GM23248 (cell line): ENCODE data around the gene WNT16. TPM values are rescaled to one million over a fixed set of nuclear protein-coding genes. Genes with fewer than 3 reads are reported as not detected.
A peak's percentile ranks its signal among the peaks of the same experiment; 100 is the strongest.

Source experiments
- DNase-seq: peaks from one replicate; pipeline ENCODE4 v3.0.0-alpha.2; 2015
- H2AFZ ChIP-seq: fragments of 200-600 bp; sonication (generic); 2 replicates; pipeline ENCODE4 v1.6.1; 2016; ENCODE audit warnings: antibody characterized with exemption
- H3F3A ChIP-seq: fragments of 200-600 bp; sonication (generic); 2 replicates; pipeline ENCODE4 v1.6.1; 2016; ENCODE audit warnings: mild to moderate bottlenecking, antibody characterized with exemption, mixed run types; ENCODE audit not compliant: insufficient read depth
- H3K27ac ChIP-seq: fragments of 200-600 bp; sonication (generic); 2 replicates; pipeline ENCODE4 v1.5.1; 2016; ENCODE audit warnings: mild to moderate bottlenecking
- H3K27me3 ChIP-seq: fragments of 200-600 bp; sonication (generic); replicated peaks from 2 replicates; pipeline ENCODE4 v1.6.1; 2016; ENCODE audit warnings: mild to moderate bottlenecking; ENCODE audit not compliant: insufficient read depth
- H3K36me3 ChIP-seq: fragments of 200-600 bp; sonication (generic); 2 replicates; pipeline ENCODE4 v1.6.1; 2016; ENCODE audit warnings: low read depth, mild to moderate bottlenecking
- H3K4me1 ChIP-seq: fragments of 200-600 bp; sonication (generic); 2 replicates; pipeline ENCODE4 v1.6.1; 2016; ENCODE audit warnings: mild to moderate bottlenecking; ENCODE audit not compliant: insufficient read depth
- H3K4me2 ChIP-seq: fragments of 200-600 bp; sonication (generic); one replicate; pipeline ENCODE4 v1.6.1; 2016; ENCODE audit warnings: mild to moderate bottlenecking; ENCODE audit not compliant: unreplicated experiment
- H3K4me3 ChIP-seq: fragments of 200-600 bp; sonication (generic); 2 replicates; pipeline ENCODE4 v1.5.1; 2016; ENCODE audit warnings: mild to moderate bottlenecking
- H3K79me2 ChIP-seq: fragments of 200-600 bp; sonication (generic); 2 replicates; pipeline ENCODE4 v1.6.1; 2016; ENCODE audit warnings: mild to moderate bottlenecking; ENCODE audit not compliant: insufficient read depth
- H3K9ac ChIP-seq: fragments of 200-600 bp; sonication (generic); 2 replicates; pipeline ENCODE4 v1.6.1; 2016; ENCODE audit warnings: mild to moderate bottlenecking
- H3K9me2 ChIP-seq: fragments of 200-600 bp; sonication (generic); 2 replicates; pipeline ENCODE4 v1.6.1; 2016; ENCODE audit warnings: mixed run types, mild to moderate bottlenecking, moderate library complexity; ENCODE audit not compliant: insufficient read depth
- H3K9me3 ChIP-seq: fragments of 200-600 bp; sonication (generic); one replicate; pipeline ENCODE4 v1.6.1; 2017; ENCODE audit warnings: low read depth
- H4K20me1 ChIP-seq: fragments of 200-600 bp; sonication (generic); 2 replicates; pipeline ENCODE4 v1.6.0; 2016; ENCODE audit not compliant: insufficient read depth
- EZH2 ChIP-seq: fragments of 200-600 bp; sonication (generic); IDR thresholded peaks from 2 replicates; pipeline ENCODE4 v1.6.1; 2018; ENCODE audit warnings: antibody characterized with exemption, mild to moderate bottlenecking; ENCODE audit not compliant: insufficient read depth, poor library complexity, severe bottlenecking
- EZH2phosphoT487 ChIP-seq: fragments of 200-600 bp; sonication (generic); IDR thresholded peaks from 2 replicates; pipeline ENCODE4 v1.6.1; 2018; ENCODE audit warnings: antibody characterized with exemption, moderate library complexity, mild to moderate bottlenecking, low read depth; ENCODE audit not compliant: insufficient read depth
- WGBS, 2 experiments: methylation state at CpG; one replicate each; pipeline ENCODE4 v1.1.6; 2015 to 2017; ENCODE audit warnings: low lambda C conversion rate in 2 of 2, low coverage in 1 of 2; ENCODE audit errors: missing lambda C conversion rate in 2 of 2; 5-methylcytosine and 5-hydroxymethylcytosine counted together
- in situ Hi-C: fragments of 300-500 bp; cut with MboI; formaldehyde crosslinking; loops from 2 replicates; pipeline ENCODE4 v1.15.0; 2020
- polyA plus RNA-seq: library from polyadenylated mRNA; unstranded; fragments of >200 nt; fragmentation: Nextera tagmentation; extraction: Ambion mirVana; gene quantifications from 2 replicates; pipeline ENCODE4 v1.2.1, GENCODE V29; 2016
- total RNA-seq: library from RNA; depleted of rRNA; stranded (reverse); fragments of >200 nt; shearing (Covaris generic); gene quantifications from 2 replicates; pipeline ENCODE4 v1.2.3, GENCODE V29; 2014

The WNT16 gene
- total and polyA plus RNA-seq, 2 experiments from 2014 or later = 0.22 to 0.23 TPM

DNA sequence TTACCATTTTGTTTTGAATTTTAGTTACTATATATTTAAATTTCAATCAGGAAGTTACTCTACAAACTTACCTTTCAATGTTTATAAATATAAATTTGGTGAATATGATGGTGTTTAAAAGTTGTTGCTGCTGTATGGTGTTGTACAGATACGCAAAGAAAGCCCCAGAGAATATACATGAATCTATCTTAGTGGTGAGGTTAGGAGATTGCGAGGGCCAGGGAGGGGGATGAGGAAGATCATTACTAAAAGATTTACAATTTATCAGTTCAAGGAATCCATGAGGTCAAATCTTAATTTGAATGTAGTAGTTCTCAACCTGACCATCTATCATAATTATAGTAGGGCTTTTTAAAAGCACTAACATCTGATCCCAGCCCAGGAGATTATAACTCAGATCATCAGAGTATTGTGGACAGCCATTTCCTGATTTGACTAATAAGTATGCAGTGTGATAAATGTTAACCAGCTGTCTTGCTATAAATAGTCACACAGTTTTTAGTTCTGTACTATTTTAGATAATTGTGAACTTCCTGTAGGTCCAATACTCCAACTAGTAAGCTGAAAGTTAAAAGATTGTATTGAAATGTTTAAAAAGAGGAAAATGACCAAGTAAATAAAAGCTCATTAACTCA lies 43.7 kb downstream of the WNT16 start:
- Histone ChIP-seq H3K36me3 (peaks cover 8% of the 10 kb centered on the region; the same call in 1 of the 2 replicates), H3K79me2 (no peaks in the 10 kb centered on the region), H3K4me3 (no peak overlapping the region), H3K9me3 (no peaks in the 10 kb centered on the region), H3K9ac (no peak overlapping the region), H3F3A (peaks cover 5% of the 10 kb centered on the region), H2AFZ (no peak overlapping the region), H4K20me1 (no peaks in the 10 kb centered on the region), H3K4me1 (peaks cover 14% of the 10 kb centered on the region), H3K4me2 (peak overlapping the region; percentile 23), H3K27ac (no peak overlapping the region), H3K9me2 (no peaks in the 10 kb centered on the region), H3K27me3 (no peaks in the 10 kb centered on the region)
- peak; percentile 13 for DNase-seq
- in situ Hi-C loops = no loop called here
- TF ChIP-seq EZH2phosphoT487 = no peak
- no peak for TF ChIP-seq EZH2
- 94 to 97% methylated on average over 2 of the region's 2 CpGs for WGBS, 2 experiments

DNA sequence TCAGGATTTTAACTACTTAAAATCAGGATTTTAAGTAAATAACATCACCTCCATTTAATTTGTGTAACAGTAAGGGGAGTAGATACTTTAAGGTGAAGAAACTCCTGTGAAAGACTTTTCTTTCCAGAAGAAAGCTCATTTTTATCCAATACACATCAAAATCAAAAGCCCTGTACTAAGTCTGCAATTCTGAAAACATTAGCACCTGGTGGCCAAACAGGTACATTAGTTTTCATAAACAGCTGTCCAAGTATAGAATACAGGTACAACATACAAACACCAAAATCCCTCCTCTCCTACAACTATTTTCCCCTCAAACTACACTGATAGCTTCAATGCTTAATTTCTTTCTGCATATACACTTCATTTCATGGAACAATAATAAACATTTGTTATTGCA lies 44.4 kb downstream of the WNT16 start:
- Histone ChIP-seq H3K36me3 (peaks cover 12% of the 10 kb centered on the region; the same call in 1 of the 2 replicates), H3K79me2 (no peaks in the 10 kb centered on the region), H3K9me2 (no peaks in the 10 kb centered on the region), H3K4me2 (no peak overlapping the region), H3K27ac (no peak overlapping the region), H3K27me3 (no peaks in the 10 kb centered on the region), H3K4me1 (peaks cover 14% of the 10 kb centered on the region), H3K9ac (no peak overlapping the region), H3K9me3 (no peaks in the 10 kb centered on the region), H2AFZ (no peak overlapping the region), H3F3A (peaks cover 5% of the 10 kb centered on the region; the same call in 1 of the 2 replicates), H3K4me3 (no peak overlapping the region), H4K20me1 (no peaks in the 10 kb centered on the region)
- DNase-seq = no peak
- TF ChIP-seq EZH2 = no peak
- TF ChIP-seq EZH2phosphoT487 = no peak
- in situ Hi-C loops = no loop called here

DNA sequence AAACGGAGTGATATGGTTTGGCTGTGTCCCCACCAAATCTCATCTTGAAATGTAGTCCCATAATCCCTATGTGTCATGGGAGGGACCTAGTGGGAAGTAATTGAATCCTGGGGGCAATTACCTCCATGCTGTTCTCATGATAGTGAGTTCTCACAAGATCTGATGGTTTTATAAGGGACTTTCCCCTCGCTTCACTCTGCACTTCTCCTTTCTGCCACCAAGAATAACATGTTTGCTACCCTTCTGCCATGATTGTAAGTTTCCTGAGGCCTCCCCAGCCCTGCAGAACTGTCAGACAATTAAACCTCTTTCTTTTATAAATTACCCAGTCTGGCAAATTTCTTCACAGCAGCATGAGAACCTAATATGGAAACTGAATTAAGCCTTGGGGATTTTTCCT lies 48.2 kb downstream of the WNT16 start:
- H3K27ac ChIP-seq = no peak overlapping the region
- peaks cover 12% of the 10 kb centered on the region for H3K4me1 ChIP-seq
- peaks cover 5% of the 10 kb centered on the region; the same call in 1 of the 2 replicates for H3F3A ChIP-seq
- H2AFZ ChIP-seq = no peak overlapping the region
- in situ Hi-C loops = no loop called here
- no peaks in the 10 kb centered on the region for H4K20me1 ChIP-seq
- no peaks in the 10 kb centered on the region for H3K27me3 ChIP-seq
- no peaks in the 10 kb centered on the region for H3K79me2 ChIP-seq
- H3K9me3 ChIP-seq = no peaks in the 10 kb centered on the region
- H3K9ac ChIP-seq = no peak overlapping the region
- TF ChIP-seq EZH2 = no peak
- no peak for TF ChIP-seq EZH2phosphoT487
- no peak overlapping the region for H3K4me3 ChIP-seq
- DNase-seq = no peak
- H3K36me3 ChIP-seq = peaks cover 15% of the 10 kb centered on the region
- WGBS, 2 experiments = 97 to 100% methylated on average over 2 of the region's 2 CpGs
- no peak overlapping the region for H3K4me2 ChIP-seq
- no peaks in the 10 kb centered on the region for H3K9me2 ChIP-seq

GRCh38 chr7:121379930-121380329 lies 51.1 kb downstream of the WNT16 start:
- Histone ChIP-seq H4K20me1 (0 out of 2 replicates have a peak, but pooled peaks cover 2% of the 10 kb centered on the region), H3K4me1 (no peaks in the 10 kb centered on the region), H3K27ac (no peak overlapping the region), H3K9me3 (no peaks in the 10 kb centered on the region), H3K4me2 (no peak overlapping the region), H3F3A (no peaks in the 10 kb centered on the region), H3K4me3 (no peak overlapping the region), H3K27me3 (no peaks in the 10 kb centered on the region), H3K79me2 (peaks cover 21% of the 10 kb centered on the region), H3K9me2 (no peaks in the 10 kb centered on the region), H3K9ac (no peak overlapping the region), H3K36me3 (peaks cover 15% of the 10 kb centered on the region), H2AFZ (no peak overlapping the region)
- in situ Hi-C loops = no loop called here
- DNase-seq = no peak
- TF ChIP-seq EZH2phosphoT487 (no peak), EZH2 (no peak)
- 93 to 96% methylated on average over 1 of the region's 1 CpG for WGBS, 2 experiments

- DNase-seq = no peak
- in situ Hi-C loops = no loop called here
- peaks cover 9% of the 10 kb centered on the region; the same call in 1 of the 2 replicates for H4K20me1 ChIP-seq
Observed at GRCh38 chr7:121382473-121382872, 53.7 kb downstream of the WNT16 start.

More at GRCh38 chr7:121382473-121382872, 53.7 kb downstream of the WNT16 start:
- TF ChIP-seq EZH2 = no peak
- TF ChIP-seq EZH2phosphoT487 = no peak
- Histone ChIP-seq H3K36me3 (peaks cover 14% of the 10 kb centered on the region), H3K27ac (no peak overlapping the region), H3K79me2 (peaks cover 46% of the 10 kb centered on the region), H3K4me3 (no peak overlapping the region), H3K9me3 (no peaks in the 10 kb centered on the region), H3F3A (no peaks in the 10 kb centered on the region), H3K4me1 (no peaks in the 10 kb centered on the region), H2AFZ (no peak overlapping the region), H3K4me2 (no peak overlapping the region), H3K9ac (no peak overlapping the region), H3K9me2 (no peaks in the 10 kb centered on the region), H3K27me3 (no peaks in the 10 kb centered on the region)
